Hindlimb muscle (tissue), 1 donor: ENCODE results near the gene TIA1. TPM values are rescaled to one million over a fixed set of nuclear protein-coding genes. Genes with fewer than 3 reads are reported as not detected.
"Not testable (repeated sequence)": the region's sequence is repeated elsewhere in the genome, so short reads cannot be mapped to it uniquely, and the experiment has no call there.

Experiments
- DNase-seq: peaks from one replicate; pipeline ENCODE4 v3.0.0-alpha.2; 2013
- polyA plus RNA-seq: library from polyadenylated mRNA; unstranded; fragments of 120-200 nt; gene quantifications from one replicate; pipeline ENCODE4 v1.2.1, GENCODE V29; 2013; ENCODE audit not compliant: insufficient read length

TIA1 gene
- polyA plus RNA-seq, 1 donor, result 181 TPM

DNA sequence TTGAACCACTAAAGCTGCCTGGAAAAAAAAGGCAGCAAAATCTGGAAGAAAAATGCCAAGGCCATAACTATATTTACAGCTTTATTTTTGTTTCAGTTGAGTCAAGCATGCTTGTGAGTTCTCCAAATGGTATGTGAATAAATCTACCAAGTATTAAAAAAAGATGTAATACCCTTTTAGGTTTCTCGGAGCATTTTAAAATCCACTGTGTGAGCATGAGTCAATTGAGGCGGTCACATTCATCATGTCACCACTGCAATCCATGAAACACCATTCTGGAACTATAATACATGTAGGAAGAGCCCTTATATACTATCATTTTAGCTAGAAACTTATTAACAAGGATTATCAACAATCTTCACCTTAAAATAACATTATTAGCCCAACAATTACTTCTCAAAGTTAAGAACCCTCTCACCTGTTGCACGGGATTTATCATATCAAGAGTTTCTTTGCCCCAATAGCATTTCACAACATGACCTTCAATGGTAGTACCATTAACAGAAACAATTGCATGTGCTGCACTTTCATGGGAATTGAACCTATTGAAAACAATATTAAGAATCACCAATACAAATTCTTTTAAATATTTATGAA, 33.4 kb downstream of the TIA1 start:
- DNase-seq, result no peak

- no peak for DNase-seq
Observed at GRCh38 chr2:70214365-70214764, 34.1 kb downstream of the TIA1 start.

GRCh38 chr2:70212298-70212932, 36.0 kb downstream of the TIA1 start:
- DNase-seq, result no peak

DNA sequence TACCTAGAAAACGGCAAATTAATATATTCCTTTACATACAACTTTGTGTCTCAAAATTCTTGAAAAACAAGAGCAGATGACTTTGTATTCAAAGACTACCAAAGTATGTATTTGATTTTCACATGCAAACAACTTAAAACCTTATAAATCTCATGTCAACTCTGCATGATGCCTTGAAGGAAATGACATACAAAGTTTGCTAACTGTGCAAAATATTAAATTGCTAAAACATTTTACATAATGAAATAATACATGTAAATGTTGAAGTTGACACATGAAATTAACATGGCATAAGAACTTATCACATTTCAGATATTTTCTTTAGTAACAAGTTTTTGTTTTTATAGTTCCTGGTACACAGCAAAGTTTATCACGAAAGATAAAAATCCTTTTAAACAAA, 36.8 kb downstream of the TIA1 start:
- no peak for DNase-seq

DNA sequence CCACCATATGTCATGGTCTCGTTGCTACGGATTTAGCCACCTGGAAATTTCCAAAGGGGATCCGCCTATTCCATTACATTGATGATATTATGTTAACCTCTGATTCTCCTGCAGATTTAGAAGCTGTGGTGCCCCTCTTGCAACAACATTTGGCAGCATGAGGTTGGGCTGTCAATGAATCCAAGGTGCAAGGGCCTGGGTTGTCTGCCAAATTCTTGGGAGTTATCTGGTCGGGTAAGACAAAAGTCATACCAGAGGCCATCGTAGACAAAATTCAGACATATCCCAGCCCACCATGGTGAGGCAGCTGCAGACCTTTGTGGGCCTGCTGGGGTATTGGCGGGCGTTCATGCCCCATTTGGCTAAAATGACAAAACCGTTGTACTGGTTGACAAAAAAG, 44.0 kb downstream of the TIA1 start:
- no peak for DNase-seq

DNA sequence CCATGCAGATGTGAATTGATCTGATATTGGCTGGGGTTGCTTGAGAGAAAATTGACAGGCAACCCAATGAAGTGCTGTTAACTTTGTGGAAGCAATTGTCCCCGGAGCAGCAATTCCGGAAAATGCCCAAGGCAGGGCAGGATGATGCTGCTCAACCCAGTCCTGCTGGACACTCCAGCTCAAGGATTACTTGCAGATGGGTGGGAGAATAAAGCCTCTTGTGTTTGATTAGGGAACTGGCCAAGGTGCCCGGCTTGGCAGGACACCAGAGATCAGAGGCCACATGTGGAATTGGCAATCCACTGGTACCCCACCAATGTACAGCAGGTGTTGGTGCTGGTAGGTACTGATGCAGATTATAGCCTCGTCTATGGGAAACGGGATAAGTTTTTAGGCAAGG, 45.3 kb downstream of the TIA1 start:
- no peak for DNase-seq

DNA sequence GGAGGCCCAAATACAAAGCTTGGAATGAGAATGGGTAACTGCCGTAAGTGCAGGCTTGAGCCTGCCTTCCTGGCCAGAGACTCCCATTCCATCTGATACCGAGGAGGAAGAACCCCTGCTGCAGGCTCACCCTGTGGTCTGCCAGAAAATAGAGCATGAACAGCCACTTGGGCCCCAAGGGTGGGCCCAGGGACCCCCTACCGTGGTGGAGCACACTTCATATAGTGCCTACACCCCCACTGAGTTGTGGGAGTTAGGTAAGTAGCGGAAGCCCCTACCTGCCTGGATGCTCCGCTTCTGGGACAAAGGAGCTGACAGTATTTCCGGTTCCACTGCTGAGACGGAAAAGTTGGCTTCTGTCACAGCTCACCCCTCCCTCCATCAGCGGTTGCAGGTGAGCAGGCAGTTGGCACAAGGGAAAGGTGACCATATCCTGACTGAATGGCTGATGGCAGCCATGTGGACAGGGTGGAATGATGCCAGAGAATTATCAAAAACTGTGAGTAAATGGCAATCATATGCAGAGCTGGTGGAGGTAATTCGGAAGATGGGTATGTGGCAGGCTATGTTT, 46.1 kb downstream of the TIA1 start:
- DNase-seq, result no peak

- DNase-seq, result no peak
Observed at GRCh38 chr2:70201831-70202230, 46.6 kb downstream of the TIA1 start.

- DNase-seq, result no peak
Observed at GRCh38 chr2:70201225-70201768, 47.1 kb downstream of the TIA1 start.

DNA sequence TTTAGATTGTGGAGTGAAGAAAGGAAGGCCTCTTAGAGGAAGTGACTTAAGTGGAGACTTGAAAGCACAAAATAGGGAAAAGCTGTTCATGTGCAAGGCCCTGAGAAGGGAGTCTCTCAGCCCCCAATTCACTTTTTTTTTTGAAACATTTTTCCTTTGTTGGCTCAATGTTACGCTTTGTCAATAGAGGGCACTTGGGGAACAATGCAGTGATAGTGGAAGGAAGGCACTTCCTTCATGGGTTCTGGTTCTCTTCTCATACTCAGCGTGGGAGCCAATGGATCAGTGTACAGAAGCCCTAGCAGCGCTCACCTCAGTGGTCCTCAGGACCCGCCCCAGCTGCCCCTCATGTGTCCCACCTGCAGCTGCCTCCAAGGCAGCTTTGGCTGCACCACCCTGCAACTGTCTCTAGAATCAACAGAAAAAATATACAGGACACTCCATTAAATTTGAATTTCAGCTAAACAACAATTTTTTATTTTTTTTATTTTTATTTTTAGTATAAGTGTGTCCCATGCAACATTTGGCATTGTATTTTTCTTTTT, 49.0 kb downstream of the TIA1 start:
- no peak for DNase-seq

- DNase-seq, result no peak
Observed at GRCh38 chr2:70192516-70192915, 55.9 kb downstream of the TIA1 start.

- no peak for DNase-seq
Observed at GRCh38 chr2:70191244-70191735, 57.1 kb downstream of the TIA1 start.

DNA sequence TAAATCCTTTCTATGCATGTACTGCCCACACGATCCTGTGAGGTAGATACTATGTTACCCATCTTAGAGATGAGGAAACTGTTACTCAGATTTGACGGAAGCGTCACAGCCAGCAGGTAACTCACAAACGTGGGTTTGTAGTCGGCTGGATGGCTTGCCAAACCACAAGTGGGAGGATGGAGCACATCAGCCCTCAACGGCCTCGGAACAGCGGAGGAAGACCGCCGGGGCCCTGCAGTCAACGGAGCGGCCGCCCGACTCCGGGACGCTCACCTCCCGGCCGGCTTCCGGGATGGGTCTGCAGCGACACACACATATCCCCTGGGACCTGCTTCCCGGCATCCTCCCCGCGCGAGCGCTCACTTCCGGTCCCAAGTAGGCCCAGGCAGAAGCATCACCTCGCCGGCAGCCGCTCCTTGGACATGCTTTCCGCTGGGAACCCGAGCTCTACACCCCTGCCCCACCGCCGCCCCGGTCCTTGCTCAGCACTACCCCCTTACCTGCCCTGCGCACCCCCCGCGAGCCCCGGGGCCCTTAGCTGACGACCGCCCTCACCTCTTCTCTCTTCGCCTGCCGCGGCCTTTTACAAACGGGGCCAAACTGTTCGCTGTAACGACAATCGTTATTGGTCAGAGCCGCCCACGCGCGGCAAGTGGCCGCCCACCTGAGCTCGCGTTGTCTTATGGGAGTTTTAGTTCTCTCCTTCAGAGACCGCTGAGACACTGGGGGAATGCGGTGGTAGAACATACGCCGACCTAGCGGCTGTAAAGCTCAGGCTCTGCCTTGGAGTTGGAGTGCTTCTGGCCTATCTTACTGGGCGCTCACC, 57.8 kb downstream of the TIA1 start, which contains the start of gene C2orf42:
C2orf42 (minus strand) TSS at position 602 of the 826 bp plus-strand sequence. CDS start 9,034 bp downstream, outside the sequence.
- DNase-seq, result peak; percentile 98

DNA sequence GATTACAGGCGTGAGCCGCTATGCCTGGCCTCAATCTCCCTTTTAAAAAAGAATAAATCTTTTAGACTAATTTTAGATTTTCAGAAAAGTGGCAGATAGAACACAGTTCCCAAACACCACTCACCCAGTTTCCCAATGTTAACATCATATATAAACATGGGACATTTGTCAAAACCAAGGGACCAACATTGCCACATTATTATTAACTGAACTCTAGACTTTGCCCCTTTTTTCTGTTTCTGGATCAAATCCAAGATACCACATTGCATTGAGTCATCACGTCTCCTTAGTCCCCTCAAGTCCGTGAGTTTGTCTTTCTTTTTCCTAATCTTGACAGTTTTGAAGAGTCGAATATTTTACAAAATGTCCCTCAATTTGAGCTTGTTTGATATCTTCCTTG, 60.0 kb downstream of the TIA1 start:
- DNase-seq, result no peak

DNA sequence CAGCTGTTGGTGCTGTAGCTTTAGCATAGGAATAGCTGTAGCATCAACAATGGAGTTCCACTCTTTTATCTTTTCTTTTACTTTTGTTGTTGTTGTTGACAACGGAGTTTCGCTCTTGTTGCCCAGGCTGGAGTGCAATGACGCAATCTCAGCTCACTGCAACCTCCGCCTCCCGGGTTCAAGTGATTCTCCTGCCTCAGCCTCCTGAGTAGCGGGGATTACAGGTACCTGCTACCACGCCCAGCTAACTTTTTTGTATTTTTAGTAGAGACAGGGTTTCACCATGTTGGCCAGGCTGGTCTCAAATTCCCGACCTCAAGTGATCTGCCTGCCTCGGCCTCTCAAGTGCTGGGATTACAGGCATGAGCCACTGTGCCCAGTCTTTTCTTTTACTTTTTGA, 61.3 kb downstream of the TIA1 start:
- DNase-seq, result not testable (repeated sequence)

DNA sequence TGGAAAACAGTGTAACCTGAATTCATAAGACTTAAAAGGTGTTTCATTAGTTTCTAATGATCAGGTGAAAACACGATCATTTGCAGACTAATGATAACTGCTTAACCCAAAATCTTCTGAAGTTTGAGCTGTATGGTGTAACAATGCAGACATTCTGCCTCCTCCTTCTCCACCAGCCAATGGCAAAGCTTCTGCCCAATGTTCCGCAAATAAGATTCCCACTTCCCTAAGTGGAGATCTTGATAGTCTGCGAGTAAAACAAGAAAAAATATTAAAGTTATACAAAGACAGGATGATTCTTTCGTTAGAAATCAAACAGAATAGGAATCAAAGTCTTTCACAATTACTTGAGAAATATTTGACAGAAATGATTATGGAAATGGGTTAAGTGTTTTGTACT, 65.7 kb downstream of the TIA1 start:
- no peak for DNase-seq

- DNase-seq, result no peak
Observed at GRCh38 chr2:70181363-70181956, 67.0 kb downstream of the TIA1 start.

GRCh38 chr2:70173520-70173919, 74.9 kb downstream of the TIA1 start:
- DNase-seq, result no peak

GRCh38 chr2:70169654-70170245, 78.7 kb downstream of the TIA1 start:
- DNase-seq, result not testable (repeated sequence)

DNA sequence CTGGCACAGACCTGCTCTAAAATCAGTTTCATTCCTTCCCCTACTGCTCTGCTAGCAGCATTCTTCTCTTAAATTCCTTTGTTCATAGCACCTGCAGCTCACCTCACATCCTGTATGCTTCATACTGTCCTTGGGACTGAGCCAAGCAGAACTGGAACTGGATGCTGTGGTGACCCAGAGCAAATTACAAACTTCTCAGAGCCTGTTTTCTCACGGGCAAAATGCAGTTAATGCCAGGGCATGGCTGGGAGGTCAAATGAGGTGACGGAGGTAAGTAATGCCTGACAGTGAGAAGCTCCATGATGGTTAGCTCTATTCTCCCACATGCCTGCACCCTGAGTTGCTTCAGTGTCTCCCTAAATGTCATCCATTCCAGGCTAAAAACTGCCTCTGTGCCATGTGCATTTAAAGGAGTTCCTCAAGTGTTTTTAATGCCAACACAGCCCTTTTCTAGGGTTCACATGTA, 87.3 kb downstream of the TIA1 start:
- no peak for DNase-seq

DNA sequence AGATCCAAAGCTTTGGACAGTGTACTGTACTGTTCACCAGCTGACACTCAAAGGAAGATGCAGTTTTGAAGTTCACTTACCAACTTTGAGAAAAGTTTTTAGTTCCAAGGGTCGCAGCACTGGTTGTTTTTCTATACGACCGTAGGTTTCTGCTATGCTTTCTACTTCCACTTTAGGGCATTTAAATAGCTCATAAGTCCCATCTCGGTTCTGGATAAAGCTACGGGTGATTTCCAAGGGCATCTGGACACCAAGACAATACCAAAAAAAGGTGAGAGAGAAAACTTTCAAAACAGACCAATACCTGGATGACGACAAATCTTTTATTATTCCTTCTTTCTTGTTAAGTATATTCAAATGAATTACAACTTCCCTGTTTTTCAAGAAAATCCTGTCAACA, 87.9 kb downstream of the TIA1 start:
- DNase-seq, result no peak
